Upper lobe of right lung (tissue), 1 donor: ENCODE data around the gene IGLL5. TPM values are rescaled to one million over a fixed set of nuclear protein-coding genes. Genes with fewer than 3 reads are reported as not detected.

Experiments used
- ATAC-seq: fragments of 200-7000 bp; cut with Tn5 transposase; one replicate; pipeline ENCODE4 v1.9.1; 2020; ENCODE audit warnings: mild to moderate bottlenecking, moderate library complexity
- DNase-seq: peaks from one replicate; pipeline ENCODE4 v3.0.0-alpha.2; 2020
- H3K27ac ChIP-seq: fragments of 200-600 bp; one replicate; pipeline ENCODE4 v1.8.0; 2022
- H3K27me3 ChIP-seq: fragments of 200-600 bp; one replicate; pipeline ENCODE4 v1.8.0; 2022; ENCODE audit warnings: mild to moderate bottlenecking
- H3K36me3 ChIP-seq: fragments of 200-600 bp; one replicate; pipeline ENCODE4 v1.8.0; 2022
- H3K4me1 ChIP-seq: fragments of 200-600 bp; one replicate; pipeline ENCODE4 v1.8.0; 2022
- H3K4me3 ChIP-seq: fragments of 200-600 bp; one replicate; pipeline ENCODE4 v1.8.0; 2022; ENCODE audit warnings: mild to moderate bottlenecking
- H3K9me3 ChIP-seq: fragments of 200-600 bp; one replicate; pipeline ENCODE4 v1.8.0; 2022
- CTCF ChIP-seq: fragments of 200-600 bp; IDR thresholded peaks from one replicate; pipeline ENCODE4 v1.8.0; 2022; ENCODE audit warnings: antibody characterized with exemption
- intact Hi-C: fragments of 100-400 bp; cut with DNase I; formaldehyde crosslinking; loops from one replicate; pipeline ENCODE4 v1.11.0; 2022
- total RNA-seq: library from RNA; stranded (reverse); fragmentation: NEBNext Ultra II Directional; extraction: Animal tissue kit (Norgen Biotek cat#: 25700); gene quantifications from one replicate; pipeline ENCODE4 v1.2.1, GENCODE V29; 2021
- donor health status: DM: no; HTN: yes; CAD: no; lungs with severe emphysema.

Gene IGLL5
- total RNA-seq, 1 donor from 2014 or later, result 12.3 TPM

GRCh38 chr22:22914726-22915669 is 27.4 kb downstream of the IGLL5 start:
- intact Hi-C loops, result no loop called here
- ATAC-seq (no peak), DNase-seq (no peak)
- no peak overlapping the region for H3K27ac ChIP-seq
- no peak for TF ChIP-seq CTCF
- no peaks in the 10 kb centered on the region for H3K36me3 ChIP-seq
- H3K4me3 ChIP-seq, result no peak overlapping the region
- peaks cover 9% of the 10 kb centered on the region for H3K27me3 ChIP-seq
- no peaks in the 10 kb centered on the region for H3K4me1 ChIP-seq
- no peaks in the 10 kb centered on the region for H3K9me3 ChIP-seq

- H3K27ac ChIP-seq, result no peak overlapping the region
- DNase-seq (no peak), ATAC-seq (no peak)
- H3K27me3 ChIP-seq, result peaks cover 9% of the 10 kb centered on the region
- no peaks in the 10 kb centered on the region for H3K36me3 ChIP-seq
- no peaks in the 10 kb centered on the region for H3K9me3 ChIP-seq
- no peaks in the 10 kb centered on the region for H3K4me1 ChIP-seq
- TF ChIP-seq CTCF, result no peak
- intact Hi-C loops, result no loop called here
- no peak overlapping the region for H3K4me3 ChIP-seq
These were observed 28.0 kb downstream of the IGLL5 start for GRCh38 chr22:22915670-22916035.

- intact Hi-C loops, result no loop called here
- ATAC-seq (no peak), DNase-seq (no peak)
- Histone ChIP-seq H3K27ac (no peak overlapping the region), H3K4me1 (no peaks in the 10 kb centered on the region), H3K9me3 (no peaks in the 10 kb centered on the region), H3K4me3 (no peak overlapping the region), H3K36me3 (no peaks in the 10 kb centered on the region), H3K27me3 (peaks cover 9% of the 10 kb centered on the region)
- TF ChIP-seq CTCF, result no peak
These were observed 28.8 kb downstream of the IGLL5 start for GRCh38 chr22:22916215-22916951.

- DNase-seq (no peak), ATAC-seq (no peak)
- Histone ChIP-seq H3K9me3 (no peaks in the 10 kb centered on the region), H3K4me3 (no peak overlapping the region), H3K36me3 (no peaks in the 10 kb centered on the region), H3K27me3 (peaks cover 9% of the 10 kb centered on the region), H3K27ac (no peak overlapping the region), H3K4me1 (no peaks in the 10 kb centered on the region)
- intact Hi-C loops, result no loop called here
- TF ChIP-seq CTCF, result no peak
These were observed 29.3 kb downstream of the IGLL5 start for GRCh38 chr22:22916952-22917290.

- Histone ChIP-seq H3K4me1 (no peaks in the 10 kb centered on the region), H3K27ac (no peak overlapping the region), H3K36me3 (no peaks in the 10 kb centered on the region), H3K9me3 (no peaks in the 10 kb centered on the region), H3K4me3 (no peak overlapping the region), H3K27me3 (peaks cover 9% of the 10 kb centered on the region)
- DNase-seq (no peak), ATAC-seq (no peak)
- no peak for TF ChIP-seq CTCF
- intact Hi-C loops, result no loop called here
These were observed 29.8 kb downstream of the IGLL5 start for GRCh38 chr22:22917377-22917776.
